IPS DF 19.7 (cell line): ENCODE data around the gene KBTBD13.
"Not testable (repeated sequence)": the region's sequence is repeated elsewhere in the genome, so short reads cannot be mapped to it uniquely, and the experiment has no call there.

Source experiments
- DNase-seq: peaks from one replicate; pipeline ENCODE4 v3.0.0-alpha.2; 2013; ENCODE audit warnings: low read depth, low spot score

KBTBD13 gene

DNA sequence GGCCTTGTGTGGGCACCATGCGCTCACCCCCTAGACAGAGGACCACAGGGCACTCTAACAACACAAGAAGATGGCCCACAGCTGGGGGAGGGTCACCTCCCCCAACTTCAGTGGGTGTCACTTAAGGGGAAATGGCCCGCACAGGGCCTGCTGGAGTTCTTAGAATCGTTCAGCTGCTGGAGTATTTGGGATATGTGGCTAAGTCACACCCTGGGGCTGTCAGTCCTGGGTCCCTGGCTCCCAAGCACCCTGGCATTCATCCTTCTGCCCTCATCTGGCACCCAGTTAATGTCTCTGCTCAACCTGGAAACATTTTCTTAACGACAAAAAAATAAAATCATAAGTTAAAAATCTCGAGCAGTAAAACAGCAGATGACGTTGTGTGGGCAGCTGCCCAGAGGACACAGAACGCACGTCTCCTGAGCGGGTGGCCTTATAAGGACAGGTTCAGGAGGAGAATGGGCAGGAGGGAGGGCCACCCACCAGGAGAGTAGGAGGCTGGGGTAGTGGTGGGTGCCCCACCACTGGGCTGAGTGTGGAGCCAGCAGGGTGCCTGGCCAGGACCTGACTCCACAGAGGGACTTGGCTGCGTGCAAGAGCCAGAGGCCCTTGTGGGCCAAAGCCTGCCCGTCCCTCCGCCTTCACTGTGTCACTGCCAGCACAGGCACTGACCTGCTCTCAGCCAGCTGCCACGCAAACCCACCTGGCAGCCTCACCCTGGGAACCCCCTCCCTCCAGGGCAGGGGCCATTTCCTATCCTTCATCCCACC lies 11.5 kb downstream of the KBTBD13 start:
- DNase-seq, result no peak

DNA sequence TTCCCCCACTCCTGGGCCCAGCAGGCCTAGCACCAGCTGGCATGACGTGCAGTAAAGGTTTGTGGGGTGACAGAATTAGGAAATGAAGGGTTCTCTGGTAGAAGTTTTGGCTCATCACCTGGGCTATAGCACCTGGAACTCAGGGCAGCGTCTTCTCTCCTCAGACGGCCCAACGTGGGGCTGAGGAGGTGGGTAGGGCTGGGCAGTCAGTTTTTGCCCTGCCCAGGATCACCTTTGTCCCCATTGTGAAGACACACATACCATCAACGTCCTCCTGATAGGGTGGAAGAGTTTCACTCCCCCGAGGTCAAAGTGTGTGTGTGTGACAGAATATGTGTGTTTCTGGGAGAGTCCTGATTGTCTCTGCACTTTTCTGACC lies 12.1 kb downstream of the KBTBD13 start:
- DNase-seq, result no peak

DNA sequence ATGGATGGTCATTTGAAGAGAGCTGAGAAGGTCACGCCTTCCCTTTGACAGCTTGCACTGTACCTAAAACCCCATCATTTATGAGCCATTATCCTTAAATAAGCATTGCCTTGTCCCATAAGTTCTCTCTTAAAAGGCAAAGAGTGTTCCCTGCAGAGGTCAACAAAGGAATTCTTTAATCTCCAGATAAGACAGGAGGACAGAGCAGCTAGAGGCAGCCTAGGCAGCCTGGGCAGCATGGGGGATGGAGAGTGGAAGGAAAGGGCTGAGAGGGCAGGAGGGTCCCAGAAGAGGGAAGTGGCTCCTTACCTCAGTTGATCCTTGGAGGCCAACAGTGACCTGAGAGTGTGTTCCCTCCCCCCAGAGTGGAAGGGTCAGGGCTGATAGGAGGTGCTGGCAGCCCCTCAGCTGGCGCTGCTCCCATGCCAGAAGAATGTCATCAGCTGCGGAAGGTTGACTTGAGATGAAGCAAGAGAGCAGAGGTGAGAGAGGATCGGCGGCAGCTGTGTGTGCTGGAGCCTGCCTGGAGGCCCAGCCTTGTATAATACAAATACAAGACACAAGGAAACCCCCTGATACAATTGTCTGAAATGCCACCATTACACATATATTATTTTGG lies 12.8 kb downstream of the KBTBD13 start:
- no peak for DNase-seq

DNA sequence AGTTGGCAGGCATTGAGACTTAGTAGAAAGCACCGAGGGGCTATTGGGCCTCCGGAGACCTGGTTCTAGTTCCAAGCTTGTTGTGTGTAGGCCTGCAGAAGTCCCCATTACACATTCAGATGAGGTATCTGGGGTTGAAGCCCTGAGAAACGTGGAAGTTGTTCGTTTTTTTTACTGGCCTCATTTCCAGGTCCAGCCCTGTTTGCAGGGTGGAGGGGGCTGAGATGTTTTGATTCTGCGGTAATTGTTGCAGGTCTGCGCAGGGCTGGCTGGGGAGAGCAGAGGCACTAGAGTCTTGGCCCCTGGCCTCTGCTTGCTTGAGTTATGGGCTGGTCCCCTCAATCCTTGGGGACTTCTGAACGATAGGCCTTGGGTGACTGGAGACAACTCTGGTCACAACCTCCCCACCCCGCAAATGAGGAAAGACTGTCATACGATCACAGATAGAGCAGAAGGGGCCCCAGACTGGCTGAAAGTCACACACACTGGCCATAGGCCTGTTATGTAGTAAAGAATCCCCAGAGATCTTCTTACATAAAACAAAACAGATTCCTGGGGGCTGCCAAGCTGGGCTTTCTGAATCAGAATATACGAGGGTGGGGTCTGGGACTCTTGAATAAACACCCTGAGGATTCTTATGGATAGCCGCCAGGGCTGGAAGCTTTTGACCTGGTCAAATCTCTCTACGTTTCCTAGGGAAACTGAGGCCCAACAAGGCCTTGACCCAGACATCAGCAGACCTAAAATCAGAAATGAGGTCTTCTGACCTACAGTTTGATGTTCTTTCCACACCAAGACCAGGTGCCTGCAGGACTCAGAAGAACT lies 15.6 kb downstream of the KBTBD13 start:
- no peak for DNase-seq

DNA sequence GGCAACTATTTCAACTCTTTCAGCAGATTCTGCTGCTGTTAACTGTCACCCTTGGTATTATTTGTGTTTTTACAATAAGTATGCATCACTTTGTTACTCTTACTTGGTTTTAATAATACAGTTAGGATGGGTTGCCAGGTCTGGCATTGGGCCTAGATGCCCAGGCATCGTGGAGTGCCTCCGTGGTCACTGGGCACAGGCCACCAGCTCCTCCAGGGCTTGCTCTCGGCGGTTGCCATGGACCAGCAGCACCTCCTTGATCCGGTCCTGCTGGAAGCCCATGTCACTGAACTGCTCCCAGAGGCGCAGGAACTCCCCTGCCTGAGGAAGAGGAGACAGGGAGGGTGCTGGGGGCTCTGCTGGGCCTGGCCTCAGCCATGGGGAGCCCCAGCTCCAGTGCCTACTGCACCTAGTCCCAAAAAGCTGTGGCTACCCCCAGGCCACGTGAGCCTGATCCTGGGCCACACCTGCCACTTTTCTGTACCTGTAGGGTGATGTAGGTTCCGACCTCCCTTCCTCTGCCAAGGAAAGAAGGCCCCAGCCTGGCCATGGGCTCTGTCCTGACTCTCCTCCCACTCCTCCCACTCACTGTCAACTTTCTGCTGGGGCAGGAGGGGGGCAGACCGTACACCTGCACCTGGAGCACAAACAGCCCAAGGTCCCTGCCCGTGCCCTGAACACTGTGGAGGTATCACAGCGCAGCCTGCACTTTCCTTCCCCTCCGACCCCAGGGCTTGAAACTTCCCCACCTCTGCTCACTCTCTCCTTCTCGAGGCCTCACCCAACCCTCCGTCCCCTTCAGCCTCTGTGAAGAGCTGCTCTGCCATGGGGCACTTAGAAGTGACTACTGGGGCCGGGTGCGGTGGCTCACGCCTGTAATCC lies 16.6 kb downstream of the KBTBD13 start:
- no peak for DNase-seq

DNA sequence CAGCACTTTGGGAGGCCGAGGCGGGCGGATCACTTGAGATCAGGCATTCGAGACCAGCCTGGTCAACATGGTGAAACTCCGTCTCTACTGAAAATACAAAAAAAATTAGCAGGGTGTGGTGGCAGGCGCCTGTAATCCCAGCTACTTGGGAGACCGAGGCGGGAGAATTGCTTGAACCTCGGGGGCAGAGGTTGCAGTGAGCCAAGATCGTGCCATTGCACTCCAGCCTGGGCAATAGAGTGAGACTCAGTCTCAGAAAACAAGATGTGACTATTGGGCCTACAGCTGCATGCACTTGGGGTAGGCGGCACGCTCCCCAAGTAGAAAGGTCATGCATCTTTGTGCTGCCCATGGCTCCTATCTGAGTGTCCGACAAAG lies 17.2 kb downstream of the KBTBD13 start:
- DNase-seq, result not testable (repeated sequence)

DNA sequence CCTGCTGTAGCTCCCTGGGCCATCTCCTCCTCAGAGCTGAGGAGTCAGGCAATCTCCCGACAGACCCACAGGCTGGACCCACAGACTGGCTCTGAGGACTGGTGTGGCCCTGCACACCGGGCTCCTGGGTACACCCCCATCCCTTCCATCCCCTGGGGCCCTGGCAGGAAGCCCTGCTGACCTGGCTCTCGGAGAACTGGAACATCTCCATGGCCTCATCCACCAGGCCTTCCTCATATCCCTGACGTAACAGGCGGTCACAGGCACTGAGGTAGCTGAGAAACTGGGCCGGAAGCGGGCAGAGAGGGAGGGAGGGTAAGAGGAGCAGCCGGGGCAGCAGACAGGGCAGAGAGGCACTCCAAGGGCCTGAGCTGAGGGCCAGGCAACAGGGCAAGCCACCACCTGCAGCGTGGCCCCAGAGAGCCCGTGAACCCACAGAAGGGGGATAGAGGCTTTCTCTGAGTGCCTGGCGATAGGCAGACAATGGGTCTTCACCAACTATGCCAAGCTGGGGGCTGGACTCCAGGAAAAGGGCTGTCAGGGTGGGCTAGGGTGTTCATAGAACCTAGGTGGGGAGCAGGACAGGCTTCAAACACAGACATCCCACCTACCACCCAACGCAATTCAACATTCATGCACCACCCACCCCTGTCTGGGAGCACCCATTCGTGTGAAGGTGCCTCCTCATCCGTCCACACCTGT lies 17.9 kb downstream of the KBTBD13 start:
- DNase-seq, result no peak

DNA sequence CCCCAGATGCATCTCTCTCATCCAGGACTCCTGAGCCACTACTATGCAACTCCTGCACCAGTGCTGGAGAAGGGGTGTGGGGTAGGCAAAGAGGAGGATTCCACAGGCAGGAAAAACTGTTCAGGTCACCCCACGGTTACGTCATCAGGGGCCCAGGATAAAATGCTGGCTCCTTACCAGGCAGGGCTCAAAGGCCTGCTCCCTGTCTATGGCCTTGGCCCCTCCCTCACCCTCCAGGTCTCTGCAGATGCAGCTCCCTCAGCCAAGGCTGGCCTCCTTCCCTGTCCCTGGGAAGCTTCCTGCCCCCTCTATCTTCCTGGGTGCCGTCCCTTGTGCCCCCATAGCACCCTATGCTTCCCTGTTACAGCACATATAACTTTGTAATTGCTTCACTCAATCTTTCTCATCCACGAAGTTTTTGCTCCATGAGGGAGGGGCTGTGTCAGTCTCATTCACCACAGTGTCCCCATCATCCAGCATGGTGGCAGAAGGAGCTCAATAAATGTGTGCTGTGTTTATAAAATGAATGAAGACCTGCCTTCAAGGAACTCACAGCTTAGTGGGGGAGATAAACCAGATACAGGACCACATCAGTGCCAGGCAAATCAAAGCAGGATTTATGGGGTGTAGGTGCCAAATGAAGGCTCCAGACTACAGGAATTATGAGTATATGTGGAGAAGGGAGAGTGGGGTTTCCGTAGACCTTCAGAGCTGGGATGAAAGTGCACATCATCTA lies 18.6 kb downstream of the KBTBD13 start:
- no peak for DNase-seq

DNA sequence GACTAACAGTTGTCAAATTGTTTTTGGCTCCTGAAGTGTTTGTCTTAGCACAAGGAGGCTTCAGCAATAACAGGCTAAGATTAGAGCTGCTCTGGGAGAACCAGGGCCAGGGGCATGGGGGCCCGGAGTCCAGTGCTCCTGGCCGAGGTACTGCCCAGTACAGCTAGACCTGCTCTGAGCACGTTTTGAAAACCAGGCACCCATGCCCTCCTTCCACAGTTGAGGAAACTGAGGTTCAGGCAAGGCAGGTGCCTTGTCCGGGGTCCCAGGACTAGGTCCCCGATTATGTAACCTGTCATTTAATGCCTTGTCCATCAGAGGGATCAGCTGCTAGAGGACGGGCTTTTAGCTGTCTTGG lies 19.2 kb downstream of the KBTBD13 start:
- no peak for DNase-seq

DNA sequence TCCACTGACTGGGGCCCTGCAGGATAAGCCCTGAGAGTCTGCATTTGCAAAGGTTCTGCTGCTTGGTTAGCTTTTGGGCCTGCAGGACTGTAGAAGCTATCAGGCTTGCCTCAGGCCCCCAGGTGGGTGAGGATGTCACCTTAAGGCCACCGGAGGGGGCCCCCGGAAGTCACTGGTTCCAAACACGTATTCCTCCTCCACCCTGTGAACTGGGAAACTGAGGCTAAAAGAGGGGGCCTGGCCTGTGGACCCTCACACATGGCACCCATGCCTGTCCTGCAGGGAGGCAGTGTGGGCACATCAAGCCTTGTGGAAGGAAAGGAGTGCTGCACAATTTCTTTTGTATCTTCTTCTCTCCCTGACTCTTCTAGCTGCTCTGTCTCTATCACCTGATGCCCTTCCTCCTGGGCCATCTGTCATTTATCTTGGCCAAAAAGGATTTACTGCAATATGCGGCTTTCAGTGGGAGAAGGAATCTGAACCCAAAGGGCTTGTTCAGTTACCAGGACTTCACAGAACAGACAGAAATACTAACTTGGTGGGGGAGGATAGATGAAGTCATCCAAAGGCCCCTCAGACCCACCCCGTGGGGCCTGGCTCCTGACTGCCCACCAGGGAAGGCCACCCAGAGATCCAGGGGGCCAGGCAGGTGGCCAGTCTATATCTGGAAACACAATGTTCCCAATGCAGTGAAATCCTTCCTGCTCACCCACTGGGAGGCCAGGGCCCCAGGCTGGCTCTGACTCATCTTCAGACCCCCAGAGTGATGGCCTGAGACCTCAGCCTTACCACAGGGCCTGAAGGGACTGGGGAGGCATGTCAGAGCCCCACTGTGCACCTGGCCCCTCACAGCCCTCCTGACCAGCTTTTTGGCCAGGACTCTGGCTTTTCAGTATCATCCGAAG lies 20.2 kb downstream of the KBTBD13 start:
- no peak for DNase-seq

DNA sequence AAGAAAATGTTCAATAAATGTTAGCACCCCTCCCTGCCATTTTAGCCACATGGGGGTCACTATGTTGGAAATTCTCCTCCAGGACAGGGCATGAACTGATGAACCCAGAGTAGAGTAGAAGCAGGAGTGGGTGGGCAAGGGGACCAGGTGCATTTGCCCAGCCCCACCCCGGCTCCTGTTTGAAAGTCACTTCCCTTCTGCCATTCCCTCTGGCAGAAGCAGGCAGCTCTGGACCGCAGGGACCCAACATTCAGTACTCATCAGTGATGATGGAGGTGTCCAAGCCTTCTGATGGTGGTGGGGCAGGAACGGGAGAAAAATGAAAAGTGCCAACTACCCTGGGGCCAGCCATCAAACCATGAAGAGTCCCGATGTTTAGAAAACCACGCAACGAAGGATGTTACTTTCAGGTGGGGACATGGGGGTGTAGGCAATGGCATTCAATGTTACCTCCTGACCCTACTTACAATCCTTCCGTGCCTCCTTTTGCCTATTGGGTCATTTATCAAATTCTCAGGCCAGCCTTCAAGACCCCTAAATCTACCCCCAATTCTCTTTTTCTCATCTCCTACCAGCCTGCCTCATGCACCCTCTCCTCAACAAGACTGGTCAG lies 21.2 kb downstream of the KBTBD13 start:
- no peak for DNase-seq

DNA sequence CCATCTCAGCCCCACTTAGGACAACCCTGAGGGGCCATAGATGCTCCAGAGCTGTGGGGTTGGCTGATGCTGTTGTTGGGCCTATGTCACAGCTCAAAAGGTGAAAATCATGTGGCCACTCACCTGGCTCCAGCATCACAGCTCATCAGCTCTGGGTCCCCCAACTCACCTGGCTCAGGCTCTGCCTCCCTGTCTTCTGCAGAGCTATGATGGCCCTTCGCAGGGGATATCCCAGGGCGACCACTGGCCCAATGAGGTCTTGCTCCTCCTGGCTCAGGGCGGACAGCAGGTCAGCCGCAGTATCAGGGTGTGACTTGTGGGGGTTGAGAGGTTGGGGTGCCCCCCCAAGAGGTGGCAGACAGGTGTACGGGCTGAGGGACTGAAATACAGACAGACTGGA lies 22.8 kb downstream of the KBTBD13 start:
- no peak for DNase-seq

DNA sequence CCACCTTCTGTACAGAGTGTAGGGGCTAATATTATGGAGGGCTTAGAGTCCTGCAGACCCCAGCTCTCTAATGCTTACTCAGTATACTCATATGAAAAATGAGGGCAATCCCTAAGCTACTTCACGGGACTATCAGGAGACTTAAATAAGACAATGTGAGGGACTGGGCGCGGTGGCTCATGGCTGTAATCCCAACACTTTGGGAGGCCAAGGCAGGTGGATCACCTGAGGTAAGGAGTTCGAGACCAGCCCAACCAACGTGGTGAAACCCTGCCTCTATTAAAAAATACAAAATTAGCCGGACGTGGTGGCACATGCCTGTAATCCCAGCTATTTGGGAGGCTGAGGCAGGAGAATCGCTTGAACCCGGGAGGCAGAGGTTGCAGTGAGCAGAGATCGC lies 23.3 kb downstream of the KBTBD13 start:
- not testable (repeated sequence) for DNase-seq

DNA sequence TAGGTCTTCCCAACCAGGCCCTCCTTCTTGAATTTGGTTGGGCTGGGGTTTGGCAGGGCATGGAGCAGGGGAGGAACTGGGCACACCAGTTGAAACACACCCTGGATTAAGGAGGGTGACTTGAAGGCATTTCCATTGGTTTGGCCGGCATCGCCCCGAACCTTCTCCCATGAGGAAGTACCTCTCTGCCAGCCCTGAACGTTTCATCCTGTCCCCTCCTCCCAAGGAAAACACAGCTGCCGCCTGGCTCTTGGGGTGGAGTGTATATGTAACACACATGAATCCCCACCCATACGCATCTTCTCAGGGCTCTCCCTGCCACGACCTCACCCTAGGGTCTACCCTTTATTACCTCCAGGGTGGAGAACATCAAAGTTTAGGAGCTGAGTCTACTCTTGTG lies 23.9 kb downstream of the KBTBD13 start:
- DNase-seq, result no peak

DNA sequence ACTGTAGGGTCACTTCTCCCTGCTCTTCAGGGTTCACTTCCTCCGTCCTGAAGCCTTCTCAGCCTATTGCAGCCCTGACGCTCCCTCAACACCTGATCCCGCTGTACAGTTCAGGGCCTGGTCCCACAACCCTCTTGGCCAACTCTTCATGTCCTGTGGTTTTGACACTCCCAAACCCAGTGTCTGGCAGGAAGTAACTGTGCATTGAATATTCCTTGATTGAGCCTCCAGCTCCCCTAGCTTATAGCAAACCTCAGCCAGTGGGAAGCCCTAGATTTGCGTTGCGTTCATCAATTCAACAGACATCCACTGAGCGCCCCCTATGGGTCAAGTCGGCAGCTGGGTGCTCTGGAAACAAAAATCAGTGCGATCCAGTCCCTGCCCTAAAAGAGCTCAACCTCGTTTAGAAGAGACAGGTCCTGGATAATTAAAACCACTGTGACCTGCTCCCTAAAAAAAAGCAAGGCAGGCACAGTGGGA lies 24.9 kb downstream of the KBTBD13 start:
- DNase-seq, result peak; percentile 68

DNA sequence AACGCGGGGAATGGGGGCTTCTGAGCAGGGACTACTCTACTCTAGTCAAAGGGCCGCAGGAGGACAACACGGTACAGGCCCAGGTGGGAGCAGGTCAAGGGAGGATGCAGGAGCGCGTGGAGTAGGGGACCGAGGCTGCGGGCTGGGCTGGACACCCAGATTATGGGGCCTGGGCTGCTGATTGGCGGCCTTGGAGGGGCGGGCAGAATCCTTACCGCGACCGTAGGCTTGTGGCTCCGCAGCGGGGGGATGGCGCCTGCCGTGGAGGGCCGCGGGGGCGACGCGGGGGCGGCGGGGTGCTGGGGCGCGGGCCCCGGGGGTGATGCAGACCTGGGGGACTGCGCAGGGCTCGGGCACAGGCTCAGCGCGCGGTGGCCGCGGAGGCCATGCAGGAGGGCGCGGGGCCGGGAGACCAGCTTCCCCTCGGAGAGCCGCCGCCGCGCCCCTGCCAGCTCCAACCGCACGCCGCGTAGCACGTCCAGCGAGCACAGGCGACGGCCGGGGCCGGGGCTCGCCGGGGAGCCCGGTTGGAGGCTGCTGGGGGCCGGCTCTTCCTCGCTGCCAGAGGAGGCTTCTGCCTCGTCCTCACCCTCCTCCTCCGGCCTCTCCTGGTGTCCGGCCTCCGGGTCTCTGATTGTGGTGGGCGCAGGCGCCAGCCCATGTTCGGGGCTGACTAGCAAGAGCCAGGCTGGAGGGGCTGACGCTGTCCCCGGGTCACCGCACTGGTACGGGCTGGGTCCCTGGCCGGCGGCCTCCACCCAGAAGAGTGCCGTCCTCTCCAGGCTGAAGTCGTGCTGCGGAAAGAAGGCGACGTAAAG lies 25.6 kb downstream of the KBTBD13 start:
- DNase-seq, result no peak

DNA sequence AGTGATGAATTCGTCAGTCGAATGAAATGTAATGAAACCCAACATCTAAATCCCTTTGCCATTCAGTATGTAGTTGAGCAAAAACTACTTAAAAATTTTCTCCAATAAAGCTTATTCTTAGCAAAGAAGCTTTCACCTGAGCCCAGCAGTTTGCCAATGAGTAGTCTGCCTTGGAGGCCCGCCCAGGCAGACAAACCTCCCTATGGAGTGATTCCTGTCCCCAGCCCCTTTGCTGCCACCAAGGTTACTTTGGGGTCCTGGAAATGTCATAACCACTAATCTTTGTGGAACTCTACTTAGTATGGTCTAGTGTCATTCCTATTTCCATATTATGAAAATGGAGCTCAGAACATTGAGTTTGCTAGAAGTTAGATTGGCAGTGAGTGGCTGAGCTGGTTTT lies 26.4 kb downstream of the KBTBD13 start:
- no peak for DNase-seq

DNA sequence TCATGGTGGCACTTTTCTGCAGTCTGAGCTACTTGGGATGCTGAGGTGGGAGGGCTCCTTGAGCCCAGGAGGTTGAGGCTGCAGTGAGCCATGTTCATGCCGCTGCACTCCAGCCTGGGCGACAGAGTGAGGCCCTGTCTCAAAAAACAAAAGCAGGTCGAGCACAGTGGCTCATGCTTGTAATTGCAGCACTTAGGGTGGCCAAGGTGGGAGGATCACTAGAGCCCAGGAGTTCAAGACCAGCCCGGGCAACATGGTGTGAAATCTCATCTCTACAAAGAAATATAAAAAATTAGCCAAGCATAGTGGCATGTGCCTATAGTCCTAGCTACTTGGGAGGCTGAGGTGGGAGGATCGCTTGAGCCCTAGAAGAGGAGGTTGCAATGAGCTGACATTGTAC lies 28.5 kb downstream of the KBTBD13 start:
- DNase-seq, result no peak
